Parathyroid adenoma (tissue), 2 donors: ENCODE data around the gene GGA2.
A peak's percentile ranks its signal among the peaks of the same experiment; 100 is the strongest.

ENCODE experiments used
- H2AFZ ChIP-seq: fragments of 300-600 bp; sonication (generic); one replicate; pipeline ENCODE4 v1.7.0; 2017; ENCODE audit warnings: antibody characterized with exemption, mild to moderate bottlenecking
- H3K27ac ChIP-seq: fragments of 300-600 bp; sonication (generic); one replicate; pipeline ENCODE4 v1.7.0; 2017
- H3K27me3 ChIP-seq: fragments of 300-600 bp; sonication (generic); one replicate; pipeline ENCODE4 v1.7.0; 2017; ENCODE audit warnings: low read length; ENCODE audit not compliant: control insufficient read depth, insufficient read depth
- H3K36me3 ChIP-seq: fragments of 300-600 bp; sonication (generic); one replicate; pipeline ENCODE4 v1.7.0; 2017; ENCODE audit warnings: low read length; ENCODE audit not compliant: control insufficient read depth, insufficient read depth
- H3K4me1 ChIP-seq: fragments of 300-600 bp; sonication (generic); one replicate; pipeline ENCODE4 v1.7.0; 2017; ENCODE audit warnings: control low read depth
- H3K4me2 ChIP-seq: fragments of 300-600 bp; sonication (generic); one replicate; pipeline ENCODE4 v1.7.0; 2017; ENCODE audit warnings: low read length
- H3K4me3 ChIP-seq: fragments of 300-600 bp; sonication (generic); one replicate; pipeline ENCODE4 v1.7.0; 2017; ENCODE audit warnings: low read depth, low read length
- H3K79me2 ChIP-seq: fragments of 300-600 bp; sonication (generic); one replicate; pipeline ENCODE4 v1.7.0; 2017; ENCODE audit warnings: control low read depth
- H3K9ac ChIP-seq: fragments of 300-600 bp; sonication (generic); one replicate; pipeline ENCODE4 v1.7.0; 2017; ENCODE audit warnings: mild to moderate bottlenecking
- H3K9me3 ChIP-seq: fragments of 300-600 bp; sonication (generic); one replicate; pipeline ENCODE4 v1.7.0; 2017; ENCODE audit warnings: low read length; ENCODE audit not compliant: control insufficient read depth
- TF ChIP-seq, protein P1 (sequence below): fragments of 300-600 bp; sonication (generic); IDR thresholded peaks from one replicate; pipeline ENCODE4 v1.7.0; 2017; ENCODE audit warnings: antibody characterized with exemption, mild to moderate bottlenecking
- donor health status: primary hyperparathyroidism.

Gene GGA2

DNA sequence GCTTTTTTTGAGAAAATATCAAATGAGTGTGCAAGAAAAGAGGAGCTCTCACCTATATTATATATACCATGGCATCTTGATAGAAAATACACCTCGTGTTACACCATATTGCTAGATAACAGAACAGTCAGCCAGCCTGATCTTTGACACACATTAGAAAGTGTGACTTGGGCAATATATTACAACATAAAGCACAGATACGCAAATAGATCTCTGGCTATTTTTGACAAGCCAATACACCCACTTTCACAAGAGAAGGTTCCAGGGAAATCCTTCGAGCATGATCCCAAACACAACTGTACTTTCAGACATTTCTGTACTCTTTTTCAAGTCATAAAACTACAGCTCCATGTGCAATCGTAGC is 9.4 kb downstream of the GGA2 start:
- Histone ChIP-seq H3K36me3 (no peaks in the 10 kb centered on the region), H3K27ac (no peak overlapping the region), H3K9ac (no peak overlapping the region), H2AFZ (no peak overlapping the region), H3K9me3 (no peaks in the 10 kb centered on the region), H3K4me2 (no peak overlapping the region), H3K4me3 (no peak overlapping the region), H3K4me1 (peaks cover 22% of the 10 kb centered on the region), H3K27me3 (no peaks in the 10 kb centered on the region), H3K79me2 (peaks cover 25% of the 10 kb centered on the region)
- TF ChIP-seq, protein P1, sequence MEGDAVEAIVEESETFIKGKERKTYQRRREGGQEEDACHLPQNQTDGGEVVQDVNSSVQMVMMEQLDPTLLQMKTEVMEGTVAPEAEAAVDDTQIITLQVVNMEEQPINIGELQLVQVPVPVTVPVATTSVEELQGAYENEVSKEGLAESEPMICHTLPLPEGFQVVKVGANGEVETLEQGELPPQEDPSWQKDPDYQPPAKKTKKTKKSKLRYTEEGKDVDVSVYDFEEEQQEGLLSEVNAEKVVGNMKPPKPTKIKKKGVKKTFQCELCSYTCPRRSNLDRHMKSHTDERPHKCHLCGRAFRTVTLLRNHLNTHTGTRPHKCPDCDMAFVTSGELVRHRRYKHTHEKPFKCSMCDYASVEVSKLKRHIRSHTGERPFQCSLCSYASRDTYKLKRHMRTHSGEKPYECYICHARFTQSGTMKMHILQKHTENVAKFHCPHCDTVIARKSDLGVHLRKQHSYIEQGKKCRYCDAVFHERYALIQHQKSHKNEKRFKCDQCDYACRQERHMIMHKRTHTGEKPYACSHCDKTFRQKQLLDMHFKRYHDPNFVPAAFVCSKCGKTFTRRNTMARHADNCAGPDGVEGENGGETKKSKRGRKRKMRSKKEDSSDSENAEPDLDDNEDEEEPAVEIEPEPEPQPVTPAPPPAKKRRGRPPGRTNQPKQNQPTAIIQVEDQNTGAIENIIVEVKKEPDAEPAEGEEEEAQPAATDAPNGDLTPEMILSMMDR, result no peak

DNA sequence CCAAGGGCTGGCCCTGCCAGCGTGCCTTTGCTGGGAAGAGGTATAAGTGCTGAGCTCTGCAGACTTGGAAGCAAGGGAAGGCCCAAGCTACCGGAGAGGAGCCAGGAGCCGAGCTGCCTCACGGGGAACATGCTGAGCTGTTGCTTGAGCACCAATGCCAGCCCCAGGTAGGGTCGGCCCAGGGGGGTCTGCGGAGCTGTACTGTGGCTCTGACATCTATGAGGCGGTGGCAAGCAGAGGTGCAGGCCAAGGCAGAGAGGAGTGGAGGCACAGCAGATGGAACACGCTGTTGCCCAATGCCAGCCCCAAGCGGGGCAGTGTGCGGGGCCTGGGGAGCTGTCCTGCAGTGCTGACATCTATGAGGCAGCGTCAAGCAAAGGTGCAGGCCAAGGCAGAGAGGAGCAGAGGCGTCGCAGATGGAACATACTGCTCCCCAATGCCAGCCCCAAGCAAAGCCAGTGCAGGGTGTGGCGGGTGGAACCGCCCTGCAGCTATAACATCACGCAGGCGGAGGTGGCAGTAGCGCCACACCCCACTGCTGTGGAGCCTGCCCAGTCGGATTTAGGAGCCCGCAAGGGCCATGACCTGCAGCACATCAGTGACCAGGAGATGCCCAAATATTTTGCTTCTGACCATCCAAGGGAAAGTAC is 10.0 kb downstream of the GGA2 start:
- Histone ChIP-seq H3K27ac (no peak overlapping the region), H3K79me2 (peaks cover 27% of the 10 kb centered on the region), H3K4me2 (no peak overlapping the region), H3K27me3 (no peaks in the 10 kb centered on the region), H3K4me3 (no peak overlapping the region), H3K9ac (no peak overlapping the region), H3K36me3 (no peaks in the 10 kb centered on the region), H2AFZ (no peak overlapping the region), H3K4me1 (peaks cover 21% of the 10 kb centered on the region), H3K9me3 (no peaks in the 10 kb centered on the region)
- TF ChIP-seq, protein P1, result no peak

- Histone ChIP-seq H3K36me3 (no peaks in the 10 kb centered on the region), H3K9me3 (no peaks in the 10 kb centered on the region), H3K27ac (no peak overlapping the region), H3K4me2 (no peak overlapping the region), H3K4me1 (peaks cover 17% of the 10 kb centered on the region), H3K79me2 (peaks cover 28% of the 10 kb centered on the region), H3K27me3 (no peaks in the 10 kb centered on the region), H3K9ac (no peak overlapping the region), H2AFZ (no peak overlapping the region), H3K4me3 (no peak overlapping the region)
- TF ChIP-seq, protein P1, result no peak
These were observed 10.5 kb downstream of the GGA2 start for GRCh38 chr16:23499801-23500200.

- H2AFZ ChIP-seq, result no peak overlapping the region
- no peak overlapping the region for H3K9ac ChIP-seq
- TF ChIP-seq, protein P1, result no peak
- peaks cover 11% of the 10 kb centered on the region for H3K4me1 ChIP-seq
- no peaks in the 10 kb centered on the region for H3K36me3 ChIP-seq
- no peak overlapping the region for H3K4me3 ChIP-seq
- no peak overlapping the region for H3K27ac ChIP-seq
- H3K27me3 ChIP-seq, result no peaks in the 10 kb centered on the region
- H3K4me2 ChIP-seq, result no peak overlapping the region
- H3K79me2 ChIP-seq, result peaks cover 37% of the 10 kb centered on the region
- H3K9me3 ChIP-seq, result no peaks in the 10 kb centered on the region
These were observed 11.4 kb downstream of the GGA2 start for GRCh38 chr16:23498863-23499262.

DNA sequence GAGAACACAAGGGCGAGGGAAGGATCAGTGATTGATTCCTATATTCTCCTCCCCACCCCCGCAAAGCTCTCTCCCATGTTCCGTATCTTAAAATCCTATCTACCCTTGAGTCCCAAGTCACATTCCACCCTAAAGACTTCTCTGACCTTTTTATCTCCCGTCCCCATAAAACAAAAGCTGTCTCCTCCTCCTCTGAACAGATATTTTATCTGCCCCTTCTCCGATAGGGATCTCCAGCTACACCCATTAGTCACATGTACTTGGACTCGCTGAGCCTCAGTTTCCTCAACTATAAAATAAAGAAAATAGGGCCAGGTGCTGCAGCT is 12.8 kb downstream of the GGA2 start:
- TF ChIP-seq, protein P1, result no peak
- Histone ChIP-seq H3K79me2 (peaks cover 34% of the 10 kb centered on the region), H3K4me3 (peak overlapping the region; percentile 15), H3K27ac (peak overlapping the region; percentile 65), H3K4me1 (peaks cover 11% of the 10 kb centered on the region), H3K36me3 (no peaks in the 10 kb centered on the region), H2AFZ (peak overlapping the region; percentile 47), H3K27me3 (no peaks in the 10 kb centered on the region), H3K9ac (no peak overlapping the region), H3K9me3 (no peaks in the 10 kb centered on the region), H3K4me2 (peak overlapping the region; percentile 54)
